Measurements from ENCODE around the gene FGF14.

GRCh38 chr13:102395174-102395573 is 6.7 kb downstream of the FGF14 start:
- TF ChIP-seq, protein P1, sequence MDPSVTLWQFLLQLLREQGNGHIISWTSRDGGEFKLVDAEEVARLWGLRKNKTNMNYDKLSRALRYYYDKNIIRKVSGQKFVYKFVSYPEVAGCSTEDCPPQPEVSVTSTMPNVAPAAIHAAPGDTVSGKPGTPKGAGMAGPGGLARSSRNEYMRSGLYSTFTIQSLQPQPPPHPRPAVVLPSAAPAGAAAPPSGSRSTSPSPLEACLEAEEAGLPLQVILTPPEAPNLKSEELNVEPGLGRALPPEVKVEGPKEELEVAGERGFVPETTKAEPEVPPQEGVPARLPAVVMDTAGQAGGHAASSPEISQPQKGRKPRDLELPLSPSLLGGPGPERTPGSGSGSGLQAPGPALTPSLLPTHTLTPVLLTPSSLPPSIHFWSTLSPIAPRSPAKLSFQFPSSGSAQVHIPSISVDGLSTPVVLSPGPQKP (IDR thresholded peaks at IDR 0.05; ENCODE audit: borderline replicate concordance, low read depth, low read length): no peak
- TF ChIP-seq POLR2A (IDR thresholded peaks at IDR 0.05; ENCODE audit: low read depth, low read length) (no peak), CTCF (conservative IDR thresholded peaks at IDR 0.05; ENCODE audit: low read depth, low read length) (no peak), CEBPB (IDR thresholded peaks at IDR 0.05; ENCODE audit: low read depth, low read length) (no peak), RFX5 (IDR thresholded peaks at IDR 0.05; ENCODE audit: low read depth, low read length) (no peak), RCOR1 (IDR thresholded peaks at IDR 0.05; ENCODE audit: insufficient replicate concordance, low read length) (no peak), MAFK (IDR thresholded peaks at IDR 0.05; ENCODE audit: low read depth, low read length) (no peak), CHD1 (IDR thresholded peaks at IDR 0.05; ENCODE audit: low read depth, low read length) (no peak), MAZ (IDR thresholded peaks at IDR 0.05; ENCODE audit: borderline replicate concordance, low read depth, low read length) (no peak), BHLHE40 (IDR thresholded peaks at IDR 0.05; ENCODE audit: low read depth, low read length) (no peak)
- TF ChIP-seq, protein P2, sequence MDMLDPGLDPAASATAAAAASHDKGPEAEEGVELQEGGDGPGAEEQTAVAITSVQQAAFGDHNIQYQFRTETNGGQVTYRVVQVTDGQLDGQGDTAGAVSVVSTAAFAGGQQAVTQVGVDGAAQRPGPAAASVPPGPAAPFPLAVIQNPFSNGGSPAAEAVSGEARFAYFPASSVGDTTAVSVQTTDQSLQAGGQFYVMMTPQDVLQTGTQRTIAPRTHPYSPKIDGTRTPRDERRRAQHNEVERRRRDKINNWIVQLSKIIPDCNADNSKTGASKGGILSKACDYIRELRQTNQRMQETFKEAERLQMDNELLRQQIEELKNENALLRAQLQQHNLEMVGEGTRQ (IDR thresholded peaks at IDR 0.05; ENCODE audit: low read depth, low read length): no peak

All from IMR-90 (cell line).